NB4 (cell line): Measurements from ENCODE around the gene RGS2.

ENCODE experiments used
- DNase-seq: peaks from one replicate; pipeline ENCODE4 v3.0.0; 2010; ENCODE audit warnings: low read depth
- H3K4me3 ChIP-seq: one replicate; pipeline ENCODE4 v1.5.1; 2011; ENCODE audit warnings: mild to moderate bottlenecking, low read depth, low read length, moderate library complexity
- CTCF ChIP-seq: IDR thresholded peaks from one replicate; pipeline ENCODE4 v1.5.1; 2012; ENCODE audit warnings: low read depth, low read length
- MAX ChIP-seq: IDR thresholded peaks from 2 replicates; pipeline ENCODE4 v1.6.1; 2011; ENCODE audit warnings: low read depth, low read length
- MYC ChIP-seq: IDR thresholded peaks from 2 replicates; pipeline ENCODE4 v1.6.1; 2011; ENCODE audit warnings: low read depth, low read length
- POLR2A ChIP-seq: IDR thresholded peaks from 2 replicates; pipeline ENCODE4 v1.6.1; 2011; ENCODE audit warnings: mild to moderate bottlenecking; ENCODE audit not compliant: insufficient read length; ENCODE audit errors: extremely low read depth

Gene RGS2

DNA sequence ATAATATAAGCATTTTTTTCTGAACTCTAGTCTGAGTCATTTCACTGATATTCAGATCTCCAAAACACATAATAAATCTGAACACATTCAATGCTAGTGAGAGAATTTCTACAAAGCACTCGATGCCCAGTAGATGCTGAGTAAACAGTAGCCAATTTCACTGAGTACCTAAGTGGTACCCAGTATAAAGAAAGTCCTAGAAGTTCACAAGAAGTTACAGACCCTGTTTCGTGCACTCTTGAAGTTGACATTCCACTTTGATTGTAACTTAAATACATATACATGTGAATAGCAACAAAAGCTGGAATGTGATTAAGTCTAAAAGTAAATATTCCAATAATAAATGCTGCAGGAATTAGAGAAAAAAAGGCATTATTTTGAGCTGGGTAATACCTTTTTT lies 33.2 kb upstream of the RGS2 start:
- TF ChIP-seq MAX (no peak), MYC (no peak), POLR2A (no peak), CTCF (no peak)
- DNase-seq: no peak
- no peak overlapping the region for H3K4me3 ChIP-seq

DNA sequence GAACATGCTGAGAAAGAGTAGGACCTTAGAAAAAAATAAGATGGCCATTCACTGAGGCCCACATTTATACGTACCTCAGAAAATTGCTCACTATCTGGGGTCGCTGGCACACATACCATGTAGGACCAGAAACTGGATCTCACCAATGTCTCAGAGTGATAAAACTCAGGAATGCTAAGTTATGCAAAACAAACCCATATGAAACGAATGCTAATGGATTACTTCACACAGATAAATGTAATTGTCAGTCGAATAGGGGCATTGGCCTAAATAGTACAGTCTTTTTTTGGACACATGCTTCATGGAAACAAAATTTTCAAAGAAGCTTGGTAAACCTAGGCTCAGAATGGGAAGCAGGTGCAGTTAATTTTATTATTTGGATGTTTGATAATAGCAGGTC lies 32.6 kb upstream of the RGS2 start:
- DNase-seq: no peak
- TF ChIP-seq MAX (no peak), CTCF (no peak), MYC (no peak), POLR2A (no peak)
- H3K4me3 ChIP-seq: no peak overlapping the region

DNA sequence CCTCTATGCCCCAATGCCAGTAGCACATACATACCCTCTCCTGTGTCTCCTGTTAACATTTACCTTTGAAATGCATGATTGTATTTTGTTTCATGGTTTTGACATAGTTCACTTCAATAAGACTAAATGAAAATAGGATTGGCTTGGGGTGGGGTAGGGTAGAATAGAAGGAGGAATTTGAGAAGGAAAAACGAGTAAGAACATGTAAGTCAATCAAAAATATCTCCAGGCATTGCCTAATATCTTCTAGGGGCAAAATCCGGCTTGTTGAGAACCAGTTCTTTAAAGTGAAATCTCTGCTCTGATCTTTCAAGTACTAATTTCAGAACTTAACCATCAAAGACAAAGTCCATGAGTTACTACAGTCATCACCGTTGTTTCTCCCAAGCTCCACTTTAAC lies 31.8 kb upstream of the RGS2 start:
- no peak for DNase-seq
- TF ChIP-seq CTCF (no peak), POLR2A (no peak), MAX (no peak), MYC (no peak)
- no peak overlapping the region for H3K4me3 ChIP-seq

- no peak for DNase-seq
- TF ChIP-seq POLR2A (no peak), CTCF (no peak), MYC (no peak), MAX (no peak)
These were observed 25.0 kb upstream of the RGS2 start for GRCh38 chr1:192783791-192784190.

DNA sequence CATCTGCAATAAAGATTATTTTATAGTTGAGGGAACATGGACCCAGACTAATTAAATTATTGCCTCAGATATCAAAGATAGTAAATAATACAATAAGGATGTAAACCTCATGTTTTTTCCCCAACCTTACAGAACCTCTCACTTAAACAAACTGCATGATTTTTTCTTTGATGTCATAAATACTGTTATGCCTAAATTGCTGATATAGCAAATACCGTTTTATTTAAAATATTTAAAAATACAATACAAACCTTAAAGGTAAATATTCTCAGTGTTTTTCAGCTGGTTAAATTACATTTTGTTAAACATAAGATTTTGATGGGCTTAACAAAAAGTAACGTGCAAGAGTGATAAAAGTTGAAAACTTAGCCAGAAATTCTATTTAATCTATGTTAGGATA lies 24.4 kb upstream of the RGS2 start:
- DNase-seq: no peak
- no peak overlapping the region for H3K4me3 ChIP-seq
- TF ChIP-seq MAX (no peak), POLR2A (no peak), MYC (no peak), CTCF (no peak)

More at GRCh38 chr1:192783791-192784190, 25.0 kb upstream of the RGS2 start:
- H3K4me3 ChIP-seq: no peak overlapping the region

GRCh38 chr1:192786576-192786975 lies 22.3 kb upstream of the RGS2 start:
- DNase-seq: no peak
- TF ChIP-seq MYC (no peak), CTCF (no peak), MAX (no peak), POLR2A (no peak)
- no peak overlapping the region for H3K4me3 ChIP-seq
